ENCODE measurements around the gene AGTRAP. TPM values are rescaled to one million over a fixed set of nuclear protein-coding genes. Genes with fewer than 3 reads are reported as not detected.
A peak's percentile ranks its signal among the peaks of the same experiment; 100 is the strongest.

AGTRAP gene
- total and polyA plus RNA-seq, 9 of the 15 experiments (the other 6 are each of a cell fraction or from before 2014, with no cell fraction given): 26.8 to 105 (median 57.5) TPM

GRCh38 chr1:11778844-11779623 lies 43.1 kb downstream of the AGTRAP start (continued):
- TF ChIP-seq ARHGAP35 (IDR thresholded peaks at IDR 0.05; ENCODE audit: partially characterized antibody): no peak
- TF ChIP-seq RBM25 (IDR thresholded peaks at IDR 0.05; ENCODE audit: low read depth, low read length, severe bottlenecking): peak; percentile 83
- no peak for TF ChIP-seq XRCC3 (IDR thresholded peaks at IDR 0.05)
- no peak for TF ChIP-seq PTTG1 (tag; IDR thresholded peaks at IDR 0.05; ENCODE audit: low read depth)
- TF ChIP-seq, protein P1, sequence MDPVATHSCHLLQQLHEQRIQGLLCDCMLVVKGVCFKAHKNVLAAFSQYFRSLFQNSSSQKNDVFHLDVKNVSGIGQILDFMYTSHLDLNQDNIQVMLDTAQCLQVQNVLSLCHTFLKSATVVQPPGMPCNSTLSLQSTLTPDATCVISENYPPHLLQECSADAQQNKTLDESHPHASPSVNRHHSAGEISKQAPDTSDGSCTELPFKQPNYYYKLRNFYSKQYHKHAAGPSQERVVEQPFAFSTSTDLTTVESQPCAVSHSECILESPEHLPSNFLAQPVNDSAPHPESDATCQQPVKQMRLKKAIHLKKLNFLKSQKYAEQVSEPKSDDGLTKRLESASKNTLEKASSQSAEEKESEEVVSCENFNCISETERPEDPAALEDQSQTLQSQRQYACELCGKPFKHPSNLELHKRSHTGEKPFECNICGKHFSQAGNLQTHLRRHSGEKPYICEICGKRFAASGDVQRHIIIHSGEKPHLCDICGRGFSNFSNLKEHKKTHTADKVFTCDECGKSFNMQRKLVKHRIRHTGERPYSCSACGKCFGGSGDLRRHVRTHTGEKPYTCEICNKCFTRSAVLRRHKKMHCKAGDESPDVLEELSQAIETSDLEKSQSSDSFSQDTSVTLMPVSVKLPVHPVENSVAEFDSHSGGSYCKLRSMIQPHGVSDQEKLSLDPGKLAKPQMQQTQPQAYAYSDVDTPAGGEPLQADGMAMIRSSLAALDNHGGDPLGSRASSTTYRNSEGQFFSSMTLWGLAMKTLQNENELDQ (CRISPR knock-in tag; IDR thresholded peaks at IDR 0.05; ENCODE audit: borderline replicate concordance): no peak
- TF ChIP-seq THRB (CRISPR knock-in tag; conservative IDR thresholded peaks at IDR 0.05): no peak
- TF ChIP-seq, protein P2, sequence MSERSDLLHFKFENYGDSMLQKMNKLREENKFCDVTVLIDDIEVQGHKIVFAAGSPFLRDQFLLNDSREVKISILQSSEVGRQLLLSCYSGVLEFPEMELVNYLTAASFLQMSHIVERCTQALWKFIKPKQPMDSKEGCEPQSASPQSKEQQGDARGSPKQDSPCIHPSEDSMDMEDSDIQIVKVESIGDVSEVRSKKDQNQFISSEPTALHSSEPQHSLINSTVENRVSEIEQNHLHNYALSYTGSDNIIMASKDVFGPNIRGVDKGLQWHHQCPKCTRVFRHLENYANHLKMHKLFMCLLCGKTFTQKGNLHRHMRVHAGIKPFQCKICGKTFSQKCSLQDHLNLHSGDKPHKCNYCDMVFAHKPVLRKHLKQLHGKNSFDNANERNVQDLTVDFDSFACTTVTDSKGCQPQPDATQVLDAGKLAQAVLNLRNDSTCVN (CRISPR knock-in tag; IDR thresholded peaks at IDR 0.05): no peak
- TF ChIP-seq OTX1 (CRISPR knock-in tag; IDR thresholded peaks at IDR 0.05): no peak
- no peak for TF ChIP-seq ZEB2 (IDR thresholded peaks at IDR 0.05)
- no peak for TF ChIP-seq SUPT5H (IDR thresholded peaks at IDR 0.05)
- no peak for TF ChIP-seq CREB5 (CRISPR knock-in tag; IDR thresholded peaks at IDR 0.05)
- TF ChIP-seq RCOR1 (IDR thresholded peaks at IDR 0.05; ENCODE audit: borderline replicate concordance in 1 of 2, low read depth in 2 of 2, low read length in 2 of 2): peak in 1 of 2 experiments; percentile 60; a peak in 1 of 4 replicates
- TF ChIP-seq POLR2A (conservative IDR thresholded peaks at IDR 0.05): no peak
- TF ChIP-seq TCF7 (IDR thresholded peaks at IDR 0.05; ENCODE audit: borderline replicate concordance): no peak
- no peak for TF ChIP-seq KAT2B (IDR thresholded peaks at IDR 0.05; ENCODE audit: low read depth, low read length)
- TF ChIP-seq, protein P3, sequence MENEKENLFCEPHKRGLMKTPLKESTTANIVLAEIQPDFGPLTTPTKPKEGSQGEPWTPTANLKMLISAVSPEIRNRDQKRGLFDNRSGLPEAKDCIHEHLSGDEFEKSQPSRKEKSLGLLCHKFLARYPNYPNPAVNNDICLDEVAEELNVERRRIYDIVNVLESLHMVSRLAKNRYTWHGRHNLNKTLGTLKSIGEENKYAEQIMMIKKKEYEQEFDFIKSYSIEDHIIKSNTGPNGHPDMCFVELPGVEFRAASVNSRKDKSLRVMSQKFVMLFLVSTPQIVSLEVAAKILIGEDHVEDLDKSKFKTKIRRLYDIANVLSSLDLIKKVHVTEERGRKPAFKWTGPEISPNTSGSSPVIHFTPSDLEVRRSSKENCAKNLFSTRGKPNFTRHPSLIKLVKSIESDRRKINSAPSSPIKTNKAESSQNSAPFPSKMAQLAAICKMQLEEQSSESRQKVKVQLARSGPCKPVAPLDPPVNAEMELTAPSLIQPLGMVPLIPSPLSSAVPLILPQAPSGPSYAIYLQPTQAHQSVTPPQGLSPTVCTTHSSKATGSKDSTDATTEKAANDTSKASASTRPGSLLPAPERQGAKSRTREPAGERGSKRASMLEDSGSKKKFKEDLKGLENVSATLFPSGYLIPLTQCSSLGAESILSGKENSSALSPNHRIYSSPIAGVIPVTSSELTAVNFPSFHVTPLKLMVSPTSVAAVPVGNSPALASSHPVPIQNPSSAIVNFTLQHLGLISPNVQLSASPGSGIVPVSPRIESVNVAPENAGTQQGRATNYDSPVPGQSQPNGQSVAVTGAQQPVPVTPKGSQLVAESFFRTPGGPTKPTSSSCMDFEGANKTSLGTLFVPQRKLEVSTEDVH (IDR thresholded peaks at IDR 0.05; ENCODE audit: low read depth, partially characterized antibody): no peak
- no peak for TF ChIP-seq FOXO4 (CRISPR knock-in tag; IDR thresholded peaks at IDR 0.05)
- TF ChIP-seq ZNF444 (CRISPR knock-in tag; IDR thresholded peaks at IDR 0.05): no peak
